Adrenal gland (tissue), 12 donors: ENCODE data around the gene LRIG2. TPM values are rescaled to one million over a fixed set of nuclear protein-coding genes. Genes with fewer than 3 reads are reported as not detected.

Source experiments
- DNase-seq, 7 donors: peaks; one replicate each; pipeline ENCODE4 v3.0.0-alpha.2; 2019 to 2020
- H3K27ac ChIP-seq, 5 donors: fragments of 200-600 bp; sonication (generic) in 4 of 5; 1 replicate in 3 of 5; 2 replicates in 2 of 5; pipeline versions ENCODE4 v1.5.1 to v1.8.0; 2016 to 2020; ENCODE audit warnings: mild to moderate bottlenecking in 1 of 5
- H3K27me3 ChIP-seq: fragments of 200-600 bp; 2 replicates; pipeline ENCODE4 v1.8.0; 2021
- H3K36me3 ChIP-seq, 2 donors: fragments of 200-600 bp; replicated peaks in 1 of 2; 1 replicate in 1 of 2; 2 replicates in 1 of 2; pipeline versions ENCODE4 v1.5.1 to v1.8.0; 2018 to 2022
- H3K4me1 ChIP-seq, 2 donors: fragments of 200-600 bp; replicated peaks in 1 of 2; 1 replicate in 1 of 2; 2 replicates in 1 of 2; pipeline versions ENCODE4 v1.5.1 to v1.8.0; 2018 to 2021
- H3K4me3 ChIP-seq, 4 donors: fragments of 200-600 bp; sonication (generic) in 3 of 4; one replicate each; pipeline ENCODE4 v1.5.1; 2016 to 2018
- H3K9me3 ChIP-seq, 3 donors: fragments of 200-600 bp; sonication (generic) in 1 of 3; replicated peaks in 1 of 3; 1 replicate in 2 of 3; 2 replicates in 1 of 3; pipeline versions ENCODE4 v1.5.1 to v1.8.0; 2016 to 2021
- POLR2A ChIP-seq, 2 donors: fragments of 450-650 bp; IDR thresholded peaks; one replicate each; pipeline ENCODE4 v1.6.1; 2017; ENCODE audit warnings: antibody characterized with exemption in 2 of 2, mild to moderate bottlenecking in 2 of 2, moderate library complexity in 1 of 2
- WGBS, 4 donors: extraction: QIAGEN DNeasy Blood & Tissue Kit in 2 of 4; methylation state at CpG; one replicate each; pipeline versions ENCODE4 v1.1.5 to v1.1.7; 2013 to 2017; 5-methylcytosine and 5-hydroxymethylcytosine counted together
- intact Hi-C, 2 donors: fragments of 100-400 bp; cut with DNase I; formaldehyde crosslinking; loops; one replicate each; pipeline versions ENCODE4 v1.14.1 to v1.15.0; 2022 to 2023
- polyA plus RNA-seq, 3 donors: library from polyadenylated mRNA; stranded (reverse); fragments of 200-250 nt in 2 of 3; fragments of 350-450 nt in 1 of 3; fragmentation: Illumina TruSeq in 1 of 3; extraction: RNeasy Lipid Tissue Mini Kit (QIAGEN cat#74804) in 1 of 3; gene quantifications; one replicate each; pipeline ENCODE4 v1.2.3, GENCODE V29; 2013 to 2014
- total RNA-seq, 9 donors: library from RNA; depleted of rRNA in 4 of 9; stranded (reverse); fragments of >200 nt in 4 of 9; fragments of 120-200 nt in 1 of 9; fragmentation: NEBNext Ultra II Directional in 1 of 9; extraction: Animal tissue kit (Norgen Biotek cat#: 25700) in 1 of 9; gene quantifications; one replicate each; pipeline versions ENCODE4 v1.1.0 to v1.2.4, GENCODE V29; 2013 to 2023
- TF ChIP-seq, protein P1 (sequence below), 6 experiments: fragments of 450-650 bp in 4 of 6; fragments of 200-600 bp in 2 of 6; sonication (generic) in 1 of 6; IDR thresholded peaks; 1 replicate in 5 of 6; 2 replicates in 1 of 6; pipeline versions ENCODE4 v1.5.1 to v1.8.0; 2016 to 2021; ENCODE audit warnings: antibody characterized with exemption in 6 of 6, mild to moderate bottlenecking in 2 of 6, moderate library complexity in 1 of 6
- donor health status: healthy with polysubstance abuse.
- donor health status: Bipolar disorder and iron deficiency.
- donor health status: DM: yes; HTN: yes; CAD: no.
- donor health status: DM: no; HTN: no; CAD: no.
- donor health status: DM: no; HTN: no; CAD: no.
- donor health status: DM: yes; HTN: yes; CAD: no.

LRIG2 gene
- total and polyA plus RNA-seq, 12 donors: 3.5 to 117 (median 10.6) TPM

- Histone ChIP-seq H3K9me3 (no peaks in the 10 kb centered on the region), H3K36me3 (peaks cover 0 to 4% of the 10 kb centered on the region in 2 donors), H3K27ac (no peak overlapping the region), H3K27me3 (no peaks in the 10 kb centered on the region), H3K4me1 (peaks cover 0 to 12% of the 10 kb centered on the region in 2 donors), H3K4me3 (no peak overlapping the region)
- intact Hi-C loops: no loop called here
- DNase-seq: no peak
- WGBS, 4 donors: 40 to 67% (median 60%) methylated on average over 1 of the region's 1 CpG
- TF ChIP-seq POLR2A (IDR thresholded peaks at IDR 0.05): no peak
- TF ChIP-seq, protein P1, sequence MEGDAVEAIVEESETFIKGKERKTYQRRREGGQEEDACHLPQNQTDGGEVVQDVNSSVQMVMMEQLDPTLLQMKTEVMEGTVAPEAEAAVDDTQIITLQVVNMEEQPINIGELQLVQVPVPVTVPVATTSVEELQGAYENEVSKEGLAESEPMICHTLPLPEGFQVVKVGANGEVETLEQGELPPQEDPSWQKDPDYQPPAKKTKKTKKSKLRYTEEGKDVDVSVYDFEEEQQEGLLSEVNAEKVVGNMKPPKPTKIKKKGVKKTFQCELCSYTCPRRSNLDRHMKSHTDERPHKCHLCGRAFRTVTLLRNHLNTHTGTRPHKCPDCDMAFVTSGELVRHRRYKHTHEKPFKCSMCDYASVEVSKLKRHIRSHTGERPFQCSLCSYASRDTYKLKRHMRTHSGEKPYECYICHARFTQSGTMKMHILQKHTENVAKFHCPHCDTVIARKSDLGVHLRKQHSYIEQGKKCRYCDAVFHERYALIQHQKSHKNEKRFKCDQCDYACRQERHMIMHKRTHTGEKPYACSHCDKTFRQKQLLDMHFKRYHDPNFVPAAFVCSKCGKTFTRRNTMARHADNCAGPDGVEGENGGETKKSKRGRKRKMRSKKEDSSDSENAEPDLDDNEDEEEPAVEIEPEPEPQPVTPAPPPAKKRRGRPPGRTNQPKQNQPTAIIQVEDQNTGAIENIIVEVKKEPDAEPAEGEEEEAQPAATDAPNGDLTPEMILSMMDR (IDR thresholded peaks at IDR 0.05): no peak
Observed at GRCh38 chr1:113088972-113089371, 16.0 kb downstream of the LRIG2 start.

- peaks cover 0 to 12% of the 10 kb centered on the region in 2 donors for H3K4me1 ChIP-seq
- no peak for DNase-seq
- TF ChIP-seq, protein P1 (IDR thresholded peaks at IDR 0.05): no peak
- no peak for TF ChIP-seq POLR2A (IDR thresholded peaks at IDR 0.05)
- no peak overlapping the region for H3K27ac ChIP-seq
- H3K9me3 ChIP-seq: no peaks in the 10 kb centered on the region
- WGBS, 4 donors: 97 to 100% (median 99%) methylated on average over 1 of the region's 1 CpG
- H3K27me3 ChIP-seq: no peaks in the 10 kb centered on the region
- no peak overlapping the region for H3K4me3 ChIP-seq
- intact Hi-C loops: no loop called here
- H3K36me3 ChIP-seq: peaks cover 0 to 13% of the 10 kb centered on the region in 2 donors
Observed at GRCh38 chr1:113090051-113090450, 17.1 kb downstream of the LRIG2 start.

DNA sequence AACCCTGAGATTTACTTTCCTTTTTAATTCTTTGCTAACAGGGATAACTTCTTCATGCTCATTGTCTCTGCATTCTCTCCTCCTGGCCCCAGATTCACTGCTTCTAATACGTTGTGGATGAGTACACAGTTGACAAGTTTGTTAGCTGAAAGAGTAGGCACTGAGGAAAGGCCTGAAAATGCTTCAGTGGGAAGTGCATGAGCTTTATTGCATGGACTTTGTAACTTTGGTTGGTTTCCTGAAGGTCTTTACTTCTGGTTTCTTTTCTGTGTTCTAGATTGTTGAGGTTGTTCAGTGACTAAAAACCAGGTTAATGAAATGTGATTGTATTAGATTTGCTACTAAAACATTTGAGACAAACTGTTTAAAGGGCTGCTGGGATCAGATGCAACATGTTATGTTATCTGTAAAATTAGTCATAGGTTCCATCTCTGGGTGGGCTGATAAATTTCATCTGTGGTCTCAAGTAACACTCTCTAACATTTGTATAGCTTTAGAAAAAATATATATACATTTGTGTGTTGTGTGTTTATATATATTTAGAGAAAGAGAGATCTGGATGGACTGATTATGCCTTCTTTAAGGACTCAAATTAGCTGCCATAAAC is 19.1 kb downstream of the LRIG2 start:
- intact Hi-C loops: no loop called here
- no peaks in the 10 kb centered on the region for H3K9me3 ChIP-seq
- H3K4me3 ChIP-seq: no peak overlapping the region
- peaks cover 0 to 34% of the 10 kb centered on the region in 2 donors for H3K36me3 ChIP-seq
- no peak overlapping the region for H3K27ac ChIP-seq
- peaks cover 0 to 12% of the 10 kb centered on the region in 2 donors for H3K4me1 ChIP-seq
- TF ChIP-seq, protein P1 (IDR thresholded peaks at IDR 0.05): no peak
- TF ChIP-seq POLR2A (IDR thresholded peaks at IDR 0.05): no peak
- DNase-seq: no peak
- no peaks in the 10 kb centered on the region for H3K27me3 ChIP-seq
- 71 to 88% (median 81%) methylated on average over 1 of the region's 1 CpG for WGBS, 4 donors

DNA sequence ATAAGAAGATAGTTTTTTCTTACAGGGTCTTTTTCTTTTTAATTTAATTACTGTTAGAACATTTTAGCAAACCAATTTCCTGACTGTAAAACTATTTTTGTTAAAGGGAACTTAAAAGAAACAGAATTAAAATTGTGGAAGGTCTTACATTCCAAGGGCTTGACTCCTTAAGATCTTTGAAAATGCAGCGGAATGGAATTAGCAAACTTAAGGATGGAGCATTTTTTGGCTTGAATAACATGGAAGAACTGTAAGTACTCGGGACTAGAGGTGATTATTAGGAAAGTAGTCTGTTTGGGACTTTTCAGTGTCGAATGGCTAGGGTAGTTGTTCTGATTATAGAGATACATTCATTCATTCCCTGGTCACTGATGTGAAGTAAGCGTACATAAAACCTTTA is 21.5 kb downstream of the LRIG2 start:
- Histone ChIP-seq H3K4me3 (no peak overlapping the region), H3K27ac (no peak overlapping the region), H3K36me3 (peaks cover 0 to 56% of the 10 kb centered on the region in 2 donors), H3K27me3 (no peaks in the 10 kb centered on the region), H3K9me3 (no peaks in the 10 kb centered on the region), H3K4me1 (no peaks in the 10 kb centered on the region)
- intact Hi-C loops: no loop called here
- WGBS, 4 donors: 93 to 98% (median 96%) methylated on average over 4 of the region's 4 CpGs
- DNase-seq: no peak
- TF ChIP-seq, protein P1 (IDR thresholded peaks at IDR 0.05): no peak
- TF ChIP-seq POLR2A (IDR thresholded peaks at IDR 0.05): no peak
